HEK293 (cell line): ENCODE results near the gene HHAT.

Source experiments
- HIC1 ChIP-seq: fragments of 450-650 bp; formaldehyde crosslinking; IDR thresholded peaks from 2 replicates; pipeline ENCODE4 v1.5.1; 2016; ENCODE audit warnings: missing biosample characterization, missing genetic modification characterization
- PRDM10 ChIP-seq: fragments of 450-650 bp; formaldehyde crosslinking; IDR thresholded peaks from 2 replicates; pipeline ENCODE4 v1.5.1; 2016; ENCODE audit warnings: missing biosample characterization, missing genetic modification characterization
- WT1 ChIP-seq: fragments of 450-650 bp; formaldehyde crosslinking; IDR thresholded peaks from 2 replicates; pipeline ENCODE4 v1.5.1; 2016; ENCODE audit warnings: missing biosample characterization, missing genetic modification characterization
- YY1 ChIP-seq: fragments of 450-650 bp; formaldehyde crosslinking; IDR thresholded peaks from 2 replicates; pipeline ENCODE4 v1.5.1; 2018; ENCODE audit warnings: missing biosample characterization, missing genetic modification characterization
- ZFP3 ChIP-seq: fragments of 450-650 bp; formaldehyde crosslinking; IDR thresholded peaks from 2 replicates; pipeline ENCODE4 v1.5.1; 2016; ENCODE audit warnings: low read depth, missing biosample characterization, missing genetic modification characterization
- ZNF133 ChIP-seq: fragments of 450-650 bp; formaldehyde crosslinking; IDR thresholded peaks from 2 replicates; pipeline ENCODE4 v1.5.1; 2016; ENCODE audit warnings: missing biosample characterization, missing genetic modification characterization
- TF ChIP-seq, protein P1 (sequence below): fragments of 450-650 bp; formaldehyde crosslinking; IDR thresholded peaks from 2 replicates; pipeline ENCODE4 v1.5.1; 2016; ENCODE audit warnings: missing biosample characterization, missing genetic modification characterization

DNA sequence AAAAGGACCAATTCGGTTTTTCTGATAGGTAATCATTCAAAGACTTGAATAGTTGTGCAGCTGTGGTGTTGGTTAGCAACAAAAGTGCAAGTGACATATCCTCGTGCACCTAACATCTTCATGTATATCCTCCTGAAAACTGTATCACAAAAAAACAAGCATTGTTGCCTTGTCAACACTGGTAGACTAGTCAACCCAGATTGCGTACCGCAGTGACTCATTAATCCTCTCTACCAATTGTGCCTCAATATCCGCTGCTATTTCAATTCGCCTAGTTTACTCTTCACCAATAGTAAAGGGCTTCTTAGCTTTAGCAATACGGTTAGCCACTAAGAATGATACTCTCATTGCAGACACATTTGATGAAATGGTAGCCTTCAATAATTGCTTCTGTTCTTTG is 3.5 kb downstream of the HHAT start:
- TF ChIP-seq, protein P1, sequence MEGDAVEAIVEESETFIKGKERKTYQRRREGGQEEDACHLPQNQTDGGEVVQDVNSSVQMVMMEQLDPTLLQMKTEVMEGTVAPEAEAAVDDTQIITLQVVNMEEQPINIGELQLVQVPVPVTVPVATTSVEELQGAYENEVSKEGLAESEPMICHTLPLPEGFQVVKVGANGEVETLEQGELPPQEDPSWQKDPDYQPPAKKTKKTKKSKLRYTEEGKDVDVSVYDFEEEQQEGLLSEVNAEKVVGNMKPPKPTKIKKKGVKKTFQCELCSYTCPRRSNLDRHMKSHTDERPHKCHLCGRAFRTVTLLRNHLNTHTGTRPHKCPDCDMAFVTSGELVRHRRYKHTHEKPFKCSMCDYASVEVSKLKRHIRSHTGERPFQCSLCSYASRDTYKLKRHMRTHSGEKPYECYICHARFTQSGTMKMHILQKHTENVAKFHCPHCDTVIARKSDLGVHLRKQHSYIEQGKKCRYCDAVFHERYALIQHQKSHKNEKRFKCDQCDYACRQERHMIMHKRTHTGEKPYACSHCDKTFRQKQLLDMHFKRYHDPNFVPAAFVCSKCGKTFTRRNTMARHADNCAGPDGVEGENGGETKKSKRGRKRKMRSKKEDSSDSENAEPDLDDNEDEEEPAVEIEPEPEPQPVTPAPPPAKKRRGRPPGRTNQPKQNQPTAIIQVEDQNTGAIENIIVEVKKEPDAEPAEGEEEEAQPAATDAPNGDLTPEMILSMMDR (tag by site-specific recombination) = no peak
- TF ChIP-seq HIC1 (tag by site-specific recombination) (no peak), ZFP3 (tag by site-specific recombination) (no peak), YY1 (tag by site-specific recombination) (no peak), WT1 (tag by site-specific recombination) (no peak), PRDM10 (no peak), ZNF133 (tag by site-specific recombination) (no peak)
